ENCODE data around the gene SKA1.

Gene SKA1

GRCh38 chr18:50374753-50375391, at the start of gene SKA1:
TSS of gene SKA1 (plus strand) at chr18:50375046. CDS start at chr18:50375831, 785 bp downstream.
- peak; percentile 94 for DNase-seq

GRCh38 chr18:50327983-50328382, 46.9 kb upstream of the SKA1 start:
- no peak for DNase-seq

DNA sequence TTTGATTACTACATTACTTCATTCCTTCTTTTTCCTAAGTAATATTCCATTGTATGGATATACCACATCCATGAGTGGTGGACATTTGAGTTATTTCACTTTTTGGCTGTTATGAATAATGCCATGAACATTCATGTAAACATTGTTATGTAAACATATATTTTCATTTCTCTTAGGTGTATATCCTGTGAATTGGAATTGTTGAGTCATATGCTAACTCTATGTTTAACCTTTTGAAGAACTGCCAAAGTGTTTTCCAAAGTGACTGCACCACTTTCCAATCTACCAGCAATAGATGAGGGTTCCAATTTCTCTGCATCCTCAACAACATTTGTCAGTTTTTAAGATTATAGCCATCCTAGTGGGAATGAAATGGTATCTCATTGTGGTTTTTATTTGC, 44.7 kb upstream of the SKA1 start:
- no peak for DNase-seq

DNA sequence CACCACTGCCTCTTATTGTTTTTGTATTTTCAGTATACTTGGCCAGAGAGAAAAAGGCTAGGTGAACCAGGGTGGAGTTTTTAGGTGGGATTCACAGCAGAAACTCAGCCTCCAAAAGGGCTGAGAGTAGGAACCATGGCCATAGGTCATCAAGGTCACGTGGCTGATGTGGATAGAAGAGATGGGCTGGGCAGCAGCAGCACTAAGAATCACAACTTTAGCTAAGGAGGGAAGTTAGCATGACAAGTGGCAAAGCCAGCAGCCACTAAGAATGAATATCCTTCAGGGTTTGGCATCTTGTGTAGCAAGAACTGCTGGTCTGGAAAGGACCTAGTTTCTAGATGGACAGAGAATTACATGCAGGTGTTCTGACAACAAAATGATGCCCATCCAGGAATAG, 43.2 kb upstream of the SKA1 start:
- DNase-seq: no peak

- DNase-seq: peak; percentile 80
Observed at GRCh38 chr18:50334546-50335152, 40.2 kb upstream of the SKA1 start.

GRCh38 chr18:50338122-50338521, 36.7 kb upstream of the SKA1 start:
- DNase-seq: peak; percentile 73

- DNase-seq: no peak
Observed at GRCh38 chr18:50338715-50339114, 36.1 kb upstream of the SKA1 start.

DNA sequence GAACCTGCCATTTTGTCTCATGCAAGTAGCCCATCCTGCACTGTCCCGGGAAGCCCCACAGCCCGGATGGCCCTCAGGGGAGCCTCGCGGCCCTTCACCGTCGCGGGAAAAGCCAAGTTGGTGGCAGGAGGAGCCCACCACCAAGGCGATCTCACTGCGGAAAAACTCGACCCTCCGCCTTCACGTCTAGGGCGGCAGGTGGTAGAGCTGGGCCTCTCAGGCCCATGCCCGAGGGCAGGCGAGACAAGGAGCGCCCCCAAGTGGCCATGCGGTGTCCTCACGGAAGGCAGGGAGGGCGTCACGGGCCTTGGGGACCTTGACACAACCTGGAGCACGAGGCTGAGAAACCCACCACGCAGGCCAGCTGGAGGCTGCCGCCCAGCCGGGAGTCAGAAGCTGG, 34.8 kb upstream of the SKA1 start:
- DNase-seq: no peak

- DNase-seq: no peak
Observed at GRCh38 chr18:50341443-50341842, 33.4 kb upstream of the SKA1 start.

- DNase-seq: no peak
Observed at GRCh38 chr18:50350699-50351098, 24.1 kb upstream of the SKA1 start.

DNA sequence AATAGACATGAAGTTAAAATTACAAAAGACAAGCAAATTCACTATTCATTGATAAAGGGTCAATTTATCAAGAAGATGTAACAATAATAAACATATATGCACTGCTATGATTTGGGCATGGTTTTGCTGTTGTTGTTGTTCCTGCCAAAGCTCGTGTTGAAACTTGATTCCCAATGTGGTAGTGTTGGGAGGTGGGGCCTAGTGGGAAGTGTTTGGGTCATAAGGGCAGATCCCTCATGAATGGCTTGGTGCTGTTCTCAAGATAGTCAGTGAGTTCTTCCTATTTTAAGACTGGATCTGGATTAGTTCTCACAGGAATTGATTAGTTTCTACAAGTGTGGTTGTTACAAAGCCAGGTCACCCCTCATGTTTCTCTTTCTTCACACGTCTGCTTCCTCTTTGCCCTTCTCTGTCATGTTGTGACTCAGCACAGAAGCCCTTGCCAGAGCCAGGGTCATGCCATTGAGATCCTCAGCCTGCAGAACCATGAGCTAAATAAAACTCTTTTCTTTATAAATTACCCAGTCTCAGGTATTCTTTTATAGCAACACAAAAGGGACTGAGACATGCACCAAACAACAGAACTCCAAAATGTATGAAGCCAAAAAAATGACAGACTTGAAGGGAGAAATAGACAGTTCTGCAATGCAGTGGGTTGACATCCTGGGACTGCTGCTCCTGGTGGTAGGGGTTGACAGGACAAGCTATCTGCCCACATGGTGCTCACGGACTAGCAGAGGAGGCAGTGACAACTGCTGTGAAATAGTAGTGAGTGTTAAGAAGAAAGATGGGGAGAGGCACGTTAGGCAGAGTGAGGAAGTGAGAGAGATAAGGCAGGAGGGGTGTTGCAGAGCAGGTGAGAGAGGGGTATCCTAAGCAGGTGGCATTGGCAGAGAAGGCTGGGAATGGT, 18.6 kb upstream of the SKA1 start:
- DNase-seq: peak; percentile 95

- DNase-seq: no peak
Observed at GRCh38 chr18:50358844-50359243, 16.0 kb upstream of the SKA1 start.

DNA sequence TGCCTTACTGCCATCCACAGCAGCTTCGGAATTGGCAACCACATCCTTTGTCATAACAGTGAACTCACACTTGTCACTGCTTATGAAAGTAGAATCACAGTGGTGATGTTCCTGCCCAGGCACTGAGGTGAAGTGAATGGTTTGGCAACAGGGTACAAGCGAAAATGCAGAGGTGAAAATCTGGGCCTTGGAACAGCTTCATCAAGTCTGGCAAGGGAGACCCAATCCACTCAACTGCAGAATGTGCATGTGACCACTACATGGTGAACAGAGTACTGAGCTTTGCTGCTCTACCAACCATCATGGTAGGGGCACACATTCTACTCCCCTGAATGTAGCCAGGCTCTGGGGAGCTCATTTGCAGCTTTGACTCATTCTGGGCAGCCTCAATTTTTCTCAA, 15.0 kb upstream of the SKA1 start:
- DNase-seq: no peak

DNA sequence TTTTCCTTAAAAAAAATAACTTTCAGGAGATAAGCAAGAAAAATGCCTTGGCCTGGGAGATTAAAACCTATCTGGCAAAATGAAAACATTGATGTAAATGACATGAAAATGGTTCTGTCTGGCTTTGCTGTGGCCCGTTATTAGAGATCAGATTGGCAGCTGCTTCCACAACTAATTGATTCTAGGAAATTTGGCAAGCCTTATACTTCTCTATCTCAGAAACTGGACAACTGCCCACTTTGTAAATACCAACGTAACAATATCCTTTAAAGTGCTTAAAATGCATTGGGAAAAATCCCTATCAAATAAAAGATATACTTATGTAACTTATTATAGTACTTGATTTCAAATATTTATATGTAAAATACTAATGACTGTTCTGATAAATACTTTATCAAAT, 14.2 kb upstream of the SKA1 start:
- DNase-seq: no peak

- no peak for DNase-seq
Observed at GRCh38 chr18:50369672-50370071, 5.2 kb upstream of the SKA1 start.

DNA sequence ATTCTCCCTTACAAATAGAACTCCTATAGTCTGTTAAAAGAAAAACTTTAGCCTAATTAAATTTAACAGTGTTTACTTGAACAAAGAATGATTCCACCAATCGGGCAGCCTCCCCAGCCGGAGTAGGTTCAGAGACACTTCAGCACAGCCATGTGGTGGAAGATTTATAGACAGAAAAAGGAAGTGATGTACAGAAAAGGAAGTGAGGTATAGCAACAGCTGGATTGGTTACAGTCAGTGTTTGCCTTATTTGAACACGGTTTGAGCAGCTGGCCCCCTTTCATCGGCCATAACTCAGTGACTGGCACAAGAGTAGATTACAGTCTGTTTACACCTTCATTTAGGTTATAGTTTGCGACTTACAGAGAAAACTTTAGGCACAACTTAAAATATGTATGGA, 2.1 kb upstream of the SKA1 start:
- DNase-seq: peak; percentile 84

GRCh38 chr18:50373561-50374219, 1.2 kb upstream of the SKA1 start:
- DNase-seq: no peak

DNA sequence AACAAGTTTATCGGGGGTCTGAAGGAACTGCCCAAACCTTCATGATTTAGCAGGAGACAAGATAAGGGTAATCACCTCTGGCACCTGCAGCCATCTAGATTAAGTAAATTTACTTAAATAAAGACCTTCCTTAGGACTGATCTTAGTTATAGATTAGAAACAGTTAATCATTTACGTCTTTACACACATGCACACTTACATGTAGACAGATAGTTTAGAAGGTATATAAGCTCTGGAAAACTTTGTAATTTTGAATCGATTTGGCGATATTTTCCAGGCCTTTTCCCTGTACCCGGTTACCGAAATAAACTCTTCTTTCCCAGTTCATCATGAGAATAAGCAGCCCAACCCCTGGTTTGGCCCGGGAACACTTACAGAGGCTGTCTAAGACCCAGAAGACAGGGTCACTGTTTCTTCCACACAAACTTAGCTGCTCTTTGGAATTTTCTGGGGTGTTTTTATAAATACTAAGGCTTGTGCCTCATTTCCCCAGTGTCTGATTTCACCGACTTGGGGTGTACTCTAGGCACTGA, 560 bp upstream of the SKA1 start:
- DNase-seq: no peak

DNA sequence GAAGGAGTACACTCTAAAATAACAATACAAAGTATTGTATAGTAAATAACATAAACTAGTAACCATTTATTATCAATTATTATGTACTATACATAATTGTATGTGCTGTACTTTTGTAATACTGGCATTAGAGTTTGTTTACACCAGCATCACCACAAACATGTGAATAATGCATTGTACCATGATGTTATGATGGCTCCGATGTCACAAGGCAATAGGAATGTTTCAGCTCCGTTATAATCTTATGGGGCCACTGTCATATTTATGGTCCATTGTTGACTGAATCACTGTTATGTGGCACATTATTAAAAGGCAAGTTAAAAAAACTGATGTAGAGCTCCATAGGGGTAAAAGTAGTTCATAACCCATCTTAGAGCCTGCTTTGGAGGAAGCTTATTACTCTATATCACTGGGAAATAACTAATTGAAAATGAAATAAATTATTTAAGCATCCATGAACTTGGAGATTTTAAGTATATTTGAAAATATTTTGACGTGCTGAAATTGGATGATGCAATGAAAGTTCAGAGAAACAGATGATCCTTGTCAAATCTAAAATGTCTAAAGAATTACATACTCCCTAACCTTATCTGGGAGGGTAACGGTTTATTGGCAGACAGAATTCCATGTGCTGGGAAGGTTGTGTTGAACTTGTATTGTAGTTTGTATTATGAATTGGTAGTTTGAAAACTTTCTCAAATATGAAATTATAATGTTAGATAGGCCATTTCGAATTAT, 2.4 kb downstream of the SKA1 start:
- DNase-seq: no peak

GRCh38 chr18:50388988-50389387, 14.1 kb downstream of the SKA1 start:
- DNase-seq: no peak

GRCh38 chr18:50393802-50394201, 19.0 kb downstream of the SKA1 start:
- DNase-seq: no peak

DNA sequence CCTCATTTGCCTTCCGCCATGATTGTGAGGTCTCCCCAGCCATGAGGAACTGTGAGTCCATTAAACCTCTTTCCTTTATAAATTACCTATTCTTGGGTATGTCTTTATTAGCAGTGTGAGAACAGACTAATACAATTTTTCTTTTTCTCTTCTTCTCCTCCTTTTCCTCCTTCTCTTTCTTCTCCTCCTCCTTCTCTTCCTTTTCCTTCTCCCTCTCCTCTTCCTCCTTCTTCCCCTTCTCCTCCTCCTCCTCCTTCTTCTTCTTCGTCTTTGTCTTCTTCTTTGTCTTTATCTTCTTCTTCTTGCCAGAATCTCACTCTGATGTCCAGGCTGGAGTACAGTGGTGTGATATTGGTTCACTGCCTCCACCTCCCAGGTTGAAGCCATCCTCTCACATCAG, 20.2 kb downstream of the SKA1 start:
- no peak for DNase-seq
